ENCODE data around the gene CLEC4F. TPM values are rescaled to one million over a fixed set of nuclear protein-coding genes. Genes with fewer than 3 reads are reported as not detected.
A peak's percentile ranks its signal among the peaks of the same experiment; 100 is the strongest.

Gene CLEC4F
- polyA plus RNA-seq, 1 donor = 2.9 TPM

- Histone ChIP-seq H3K9me3 (ENCODE audit: control insufficient read depth, low read depth, low read length) (peaks cover 5% of the 10 kb centered on the region), H3K36me3 (ENCODE audit: control insufficient read depth, insufficient read depth, low read length) (no peaks in the 10 kb centered on the region), H3K27me3 (ENCODE audit: control insufficient read depth, insufficient read depth, low read length) (peaks cover 76% of the 10 kb centered on the region), H3K4me3 (ENCODE audit: low read length) (no peak overlapping the region), H3K4me1 (ENCODE audit: control insufficient read depth, insufficient read depth, low read length) (peaks cover 3% of the 10 kb centered on the region), H3K27ac (ENCODE audit: low read length) (no peak overlapping the region)
- WGBS (ENCODE audit: insufficient coverage, low lambda C conversion rate) = no CpG with 5 or more reads among the region's 33 CpGs
- DNase-seq = peak; percentile 17 to 41
Measured at GRCh38 chr2:70789304-70790135, 30.9 kb downstream of the CLEC4F start.

GRCh38 chr2:70785137-70785911 lies 35.1 kb downstream of the CLEC4F start:
- H3K4me3 ChIP-seq (ENCODE audit: low read length) = no peak overlapping the region
- H3K27ac ChIP-seq (ENCODE audit: low read length) = no peak overlapping the region
- peaks cover 5% of the 10 kb centered on the region for H3K9me3 ChIP-seq (ENCODE audit: control insufficient read depth, low read depth, low read length)
- DNase-seq = peak in 1 of 2 donors; percentile 12
- WGBS (ENCODE audit: insufficient coverage, low lambda C conversion rate) = 50% methylated on average over 1 of the region's 7 CpGs
- H3K4me1 ChIP-seq (ENCODE audit: control insufficient read depth, insufficient read depth, low read length) = peaks cover 3% of the 10 kb centered on the region
- H3K27me3 ChIP-seq (ENCODE audit: control insufficient read depth, insufficient read depth, low read length) = peaks cover 51% of the 10 kb centered on the region
- H3K36me3 ChIP-seq (ENCODE audit: control insufficient read depth, insufficient read depth, low read length) = no peaks in the 10 kb centered on the region

GRCh38 chr2:70784320-70784719 lies 36.1 kb downstream of the CLEC4F start:
- no CpG with 5 or more reads among the region's 2 CpGs for WGBS (ENCODE audit: insufficient coverage, low lambda C conversion rate)
- no peak for DNase-seq
- Histone ChIP-seq H3K4me3 (ENCODE audit: low read length) (no peak overlapping the region), H3K9me3 (ENCODE audit: control insufficient read depth, low read depth, low read length) (no peaks in the 10 kb centered on the region), H3K27me3 (ENCODE audit: control insufficient read depth, insufficient read depth, low read length) (peaks cover 49% of the 10 kb centered on the region), H3K36me3 (ENCODE audit: control insufficient read depth, insufficient read depth, low read length) (no peaks in the 10 kb centered on the region), H3K27ac (ENCODE audit: low read length) (no peak overlapping the region), H3K4me1 (ENCODE audit: control insufficient read depth, insufficient read depth, low read length) (no peaks in the 10 kb centered on the region)

GRCh38 chr2:70779911-70780545 lies 40.4 kb downstream of the CLEC4F start:
- Histone ChIP-seq H3K9me3 (ENCODE audit: control insufficient read depth, low read depth, low read length) (no peaks in the 10 kb centered on the region), H3K4me3 (ENCODE audit: low read length) (no peak overlapping the region), H3K27ac (ENCODE audit: low read length) (no peak overlapping the region), H3K27me3 (ENCODE audit: control insufficient read depth, insufficient read depth, low read length) (peaks cover 35% of the 10 kb centered on the region), H3K4me1 (ENCODE audit: control insufficient read depth, insufficient read depth, low read length) (no peaks in the 10 kb centered on the region), H3K36me3 (ENCODE audit: control insufficient read depth, insufficient read depth, low read length) (no peaks in the 10 kb centered on the region)
- no peak for DNase-seq
- WGBS (ENCODE audit: insufficient coverage, low lambda C conversion rate) = no CpG with 5 or more reads among the region's 8 CpGs

- WGBS (ENCODE audit: insufficient coverage, low lambda C conversion rate) = no CpG with 5 or more reads among the region's 3 CpGs
- H3K27ac ChIP-seq (ENCODE audit: low read length) = no peak overlapping the region
- peaks cover 40% of the 10 kb centered on the region for H3K27me3 ChIP-seq (ENCODE audit: control insufficient read depth, insufficient read depth, low read length)
- no peak for DNase-seq
- H3K4me3 ChIP-seq (ENCODE audit: low read length) = no peak overlapping the region
- no peaks in the 10 kb centered on the region for H3K4me1 ChIP-seq (ENCODE audit: control insufficient read depth, insufficient read depth, low read length)
- no peaks in the 10 kb centered on the region for H3K9me3 ChIP-seq (ENCODE audit: control insufficient read depth, low read depth, low read length)
- H3K36me3 ChIP-seq (ENCODE audit: control insufficient read depth, insufficient read depth, low read length) = no peaks in the 10 kb centered on the region
Measured at GRCh38 chr2:70779491-70779890, 40.9 kb downstream of the CLEC4F start.

GRCh38 chr2:70778676-70779075 lies 41.7 kb downstream of the CLEC4F start:
- no peak overlapping the region for H3K4me3 ChIP-seq (ENCODE audit: low read length)
- peaks cover 43% of the 10 kb centered on the region for H3K27me3 ChIP-seq (ENCODE audit: control insufficient read depth, insufficient read depth, low read length)
- H3K27ac ChIP-seq (ENCODE audit: low read length) = no peak overlapping the region
- no peaks in the 10 kb centered on the region for H3K9me3 ChIP-seq (ENCODE audit: control insufficient read depth, low read depth, low read length)
- DNase-seq = no peak
- H3K36me3 ChIP-seq (ENCODE audit: control insufficient read depth, insufficient read depth, low read length) = no peaks in the 10 kb centered on the region
- H3K4me1 ChIP-seq (ENCODE audit: control insufficient read depth, insufficient read depth, low read length) = no peaks in the 10 kb centered on the region
- no CpG with 5 or more reads among the region's 1 CpG for WGBS (ENCODE audit: insufficient coverage, low lambda C conversion rate)

- no peaks in the 10 kb centered on the region for H3K36me3 ChIP-seq (ENCODE audit: control insufficient read depth, insufficient read depth, low read length)
- no peaks in the 10 kb centered on the region for H3K4me1 ChIP-seq (ENCODE audit: control insufficient read depth, insufficient read depth, low read length)
- no peaks in the 10 kb centered on the region for H3K9me3 ChIP-seq (ENCODE audit: control insufficient read depth, low read depth, low read length)
- WGBS (ENCODE audit: insufficient coverage, low lambda C conversion rate) = 75% methylated on average over 2 of the region's 2 CpGs
- no peak overlapping the region for H3K4me3 ChIP-seq (ENCODE audit: low read length)
- H3K27ac ChIP-seq (ENCODE audit: low read length) = no peak overlapping the region
- DNase-seq = no peak
- peaks cover 54% of the 10 kb centered on the region for H3K27me3 ChIP-seq (ENCODE audit: control insufficient read depth, insufficient read depth, low read length)
Measured at GRCh38 chr2:70777450-70777849, 42.9 kb downstream of the CLEC4F start.

- Histone ChIP-seq H3K27ac (ENCODE audit: low read length) (no peak overlapping the region), H3K36me3 (ENCODE audit: control insufficient read depth, insufficient read depth, low read length) (no peaks in the 10 kb centered on the region), H3K4me3 (ENCODE audit: low read length) (no peak overlapping the region), H3K4me1 (ENCODE audit: control insufficient read depth, insufficient read depth, low read length) (no peaks in the 10 kb centered on the region), H3K27me3 (ENCODE audit: control insufficient read depth, insufficient read depth, low read length) (peaks cover 61% of the 10 kb centered on the region), H3K9me3 (ENCODE audit: control insufficient read depth, low read depth, low read length) (no peaks in the 10 kb centered on the region)
- DNase-seq = no peak
- no CpG with 5 or more reads among the region's 3 CpGs for WGBS (ENCODE audit: insufficient coverage, low lambda C conversion rate)
Measured at GRCh38 chr2:70776266-70776665, 44.1 kb downstream of the CLEC4F start.

GRCh38 chr2:70775141-70775540 lies 45.3 kb downstream of the CLEC4F start:
- Histone ChIP-seq H3K27me3 (ENCODE audit: control insufficient read depth, insufficient read depth, low read length) (peaks cover 62% of the 10 kb centered on the region), H3K9me3 (ENCODE audit: control insufficient read depth, low read depth, low read length) (no peaks in the 10 kb centered on the region), H3K4me1 (ENCODE audit: control insufficient read depth, insufficient read depth, low read length) (no peaks in the 10 kb centered on the region), H3K4me3 (ENCODE audit: low read length) (no peak overlapping the region), H3K36me3 (ENCODE audit: control insufficient read depth, insufficient read depth, low read length) (no peaks in the 10 kb centered on the region), H3K27ac (ENCODE audit: low read length) (no peak overlapping the region)
- no peak for DNase-seq
- WGBS (ENCODE audit: insufficient coverage, low lambda C conversion rate) = no CpG with 5 or more reads among the region's 2 CpGs

GRCh38 chr2:70772486-70773155 lies 47.8 kb downstream of the CLEC4F start:
- peaks cover 74% of the 10 kb centered on the region for H3K27me3 ChIP-seq (ENCODE audit: control insufficient read depth, insufficient read depth, low read length)
- no peak for DNase-seq
- H3K9me3 ChIP-seq (ENCODE audit: control insufficient read depth, low read depth, low read length) = peaks cover 3% of the 10 kb centered on the region
- H3K27ac ChIP-seq (ENCODE audit: low read length) = no peak overlapping the region
- H3K36me3 ChIP-seq (ENCODE audit: control insufficient read depth, insufficient read depth, low read length) = no peaks in the 10 kb centered on the region
- no peak overlapping the region for H3K4me3 ChIP-seq (ENCODE audit: low read length)
- H3K4me1 ChIP-seq (ENCODE audit: control insufficient read depth, insufficient read depth, low read length) = peaks cover 3% of the 10 kb centered on the region
- no CpG with 5 or more reads among the region's 2 CpGs for WGBS (ENCODE audit: insufficient coverage, low lambda C conversion rate)
